Right hindlimb (tissue), 1 donor: Measurements from ENCODE around the gene HINFP.
"Not testable (repeated sequence)": the region's sequence is repeated elsewhere in the genome, so short reads cannot be mapped to it uniquely, and the experiment has no call there.

Experiments
- DNase-seq: peaks from one replicate; pipeline ENCODE4 v3.0.0-alpha.2; 2018

The HINFP gene

GRCh38 chr11:119120639-119121007 lies 757 bp upstream of the HINFP start:
- peak; percentile 50 for DNase-seq

- no peak for DNase-seq
Measured at GRCh38 chr11:119121811-119122124, 388 bp downstream of the HINFP start.

- no peak for DNase-seq
Measured at GRCh38 chr11:119125821-119126220, 4.4 kb downstream of the HINFP start.

- DNase-seq: no peak
Measured at GRCh38 chr11:119126675-119127268, 5.4 kb downstream of the HINFP start.

- no peak for DNase-seq
Measured at GRCh38 chr11:119130662-119131061, 9.3 kb downstream of the HINFP start.

GRCh38 chr11:119134389-119134978 lies 13.1 kb downstream of the HINFP start:
- DNase-seq: no peak

GRCh38 chr11:119139276-119139675 lies 17.9 kb downstream of the HINFP start:
- DNase-seq: not testable (repeated sequence)

GRCh38 chr11:119144825-119145486 lies 23.6 kb downstream of the HINFP start:
- peak; percentile 73 for DNase-seq

GRCh38 chr11:119145551-119145950 lies 24.2 kb downstream of the HINFP start:
- no peak for DNase-seq

GRCh38 chr11:119147604-119148333 lies 26.4 kb downstream of the HINFP start:
- DNase-seq: no peak

- DNase-seq: no peak
Measured at GRCh38 chr11:119148720-119149017, 27.3 kb downstream of the HINFP start.

GRCh38 chr11:119149018-119149785 lies 27.8 kb downstream of the HINFP start, which contains the start of gene ABCG4:
Gene ABCG4 (plus strand): TSS chr11:119149052. CDS start chr11:119149966, 914 bp downstream.
- DNase-seq: no peak

GRCh38 chr11:119149786-119150275 lies 28.5 kb downstream of the HINFP start:
- no peak for DNase-seq

- no peak for DNase-seq
Measured at GRCh38 chr11:119152043-119152442, 30.7 kb downstream of the HINFP start.

GRCh38 chr11:119152604-119153003 lies 31.2 kb downstream of the HINFP start:
- DNase-seq: no peak

- no peak for DNase-seq
Measured at GRCh38 chr11:119153049-119153818, 31.9 kb downstream of the HINFP start.

GRCh38 chr11:119154178-119154577 lies 32.8 kb downstream of the HINFP start:
- DNase-seq: no peak

- no peak for DNase-seq
Measured at GRCh38 chr11:119155733-119156492, 34.5 kb downstream of the HINFP start.

- DNase-seq: no peak
Measured at GRCh38 chr11:119156496-119156895, 35.1 kb downstream of the HINFP start.

GRCh38 chr11:119157063-119157462 lies 35.7 kb downstream of the HINFP start:
- no peak for DNase-seq

- no peak for DNase-seq
Measured at GRCh38 chr11:119158467-119158866, 37.1 kb downstream of the HINFP start.
